Activated B cell treated with CpG ODN at 0.5 μM for 24 hours (primary cell): Measurements from ENCODE around the gene SMARCB1. TPM values are rescaled to one million over a fixed set of nuclear protein-coding genes. Genes with fewer than 3 reads are reported as not detected.

Source experiments
- ATAC-seq: fragments of 200-7000 bp; cut with Tn5 transposase; one replicate; pipeline ENCODE4 v1.10.0; 2021; ENCODE audit warnings: low read depth, mild to moderate bottlenecking, moderate library complexity
- CTCF ChIA-PET: fragments of 350-600 bp; sonication (Branson Sonifier 250); formaldehyde crosslinking; loops from one replicate; lab custom pipeline; 2021; ENCODE audit warnings: antibody characterized with exemption; lab: Charles Lee
- POLR2A ChIA-PET: fragments of 350-600 bp; sonication (Branson Sonifier 250); formaldehyde crosslinking; loops from one replicate; lab custom pipeline; 2021; ENCODE audit warnings: antibody characterized with exemption; lab: Charles Lee
- DNase-seq: peaks from one replicate; pipeline ENCODE4 v3.0.0; 2022
- H3K27ac Mint-ChIP-seq: one replicate; pipeline ENCODE4 v1.8.0; 2020; ENCODE audit warnings: mixed read lengths
- H3K27me3 Mint-ChIP-seq: one replicate; pipeline ENCODE4 v1.8.0; 2021; ENCODE audit warnings: mixed read lengths
- H3K36me3 Mint-ChIP-seq: one replicate; pipeline ENCODE4 v1.8.0; 2021; ENCODE audit warnings: low read depth, mixed read lengths
- H3K4me1 Mint-ChIP-seq: one replicate; pipeline ENCODE4 v1.8.0; 2021; ENCODE audit warnings: mixed read lengths
- H3K4me3 Mint-ChIP-seq: one replicate; pipeline ENCODE4 v1.8.0; 2020; ENCODE audit warnings: mild to moderate bottlenecking, mixed read lengths
- H3K9me3 Mint-ChIP-seq: one replicate; pipeline ENCODE4 v1.8.0; 2020; ENCODE audit warnings: mixed read lengths
- CTCF ChIP-seq: fragments of 200-600 bp; IDR thresholded peaks from one replicate; pipeline ENCODE4 v1.8.0; 2022; ENCODE audit warnings: antibody characterized with exemption, mild to moderate bottlenecking
- intact Hi-C: fragments of 100-400 bp; cut with micrococcal nuclease; formaldehyde crosslinking; loops from one replicate; pipeline ENCODE4 v1.15.1; 2024
- total RNA-seq: library from RNA; stranded (reverse); gene quantifications from 2 replicates; pipeline ENCODE4 v1.2.3, GENCODE V29; 2022

Gene SMARCB1
- total RNA-seq, 1 donor from 2014 or later, result 161 TPM

GRCh38 chr22:23820748-23821211 lies 34.0 kb downstream of the SMARCB1 start:
- ChIA-PET CTCF (interaction anchor here (0.5 kb wide), 1 partner anchor 52 kb away, joined by 3 read pairs; no protein-coding TSS in a partner anchor), POLR2A (interaction anchor here (0.8 to 1.7 kb wide), 5 partner anchors 9 to 74 kb away, joined by 3 to 5 read pairs (median 4); partner anchors contain the start of genes DERL3, MIF and SLC2A11)
- Mint-ChIP-seq H3K27me3 (no peaks in the 10 kb centered on the region), H3K4me3 (peak overlapping the region; percentile 58), H3K27ac (peak overlapping the region; percentile 83), H3K4me1 (peaks cover 59% of the 10 kb centered on the region), H3K9me3 (no peaks in the 10 kb centered on the region), H3K36me3 (peaks cover 93% of the 10 kb centered on the region)
- TF ChIP-seq CTCF, result no peak
- DNase-seq, result no peak
- ATAC-seq, result peak; percentile 49
- intact Hi-C loops, result loop anchor here (2.0 kb wide), 1 partner anchor 18 kb away; the partner anchor contains the start of gene DERL3

GRCh38 chr22:23822101-23822671 lies 35.4 kb downstream of the SMARCB1 start:
- H3K36me3 Mint-ChIP-seq, result peaks cover 92% of the 10 kb centered on the region
- H3K4me1 Mint-ChIP-seq, result peaks cover 59% of the 10 kb centered on the region
- DNase-seq (no peak), ATAC-seq (no peak)
- CTCF ChIA-PET, result no interaction called here
- no peaks in the 10 kb centered on the region for H3K9me3 Mint-ChIP-seq
- peak overlapping the region; percentile 43 for H3K27ac Mint-ChIP-seq
- intact Hi-C loops, result no loop called here
- TF ChIP-seq CTCF, result no peak
- no peak overlapping the region for H3K4me3 Mint-ChIP-seq
- POLR2A ChIA-PET, result interaction anchor here (1.0 to 1.7 kb wide), 2 partner anchors 16 to 35 kb away, joined by 3 to 4 read pairs; partner anchors contain the start of gene DERL3
- H3K27me3 Mint-ChIP-seq, result no peaks in the 10 kb centered on the region

- Mint-ChIP-seq H3K27ac (peak overlapping the region; percentile 36), H3K36me3 (peaks cover 88% of the 10 kb centered on the region), H3K4me3 (no peak overlapping the region), H3K27me3 (no peaks in the 10 kb centered on the region), H3K9me3 (no peaks in the 10 kb centered on the region), H3K4me1 (peaks cover 51% of the 10 kb centered on the region)
- POLR2A ChIA-PET, result interaction anchor here (0.6 to 1.0 kb wide), 2 partner anchors 15 to 24 kb away, joined by 3 to 7 read pairs; partner anchors contain the start of gene DERL3
- intact Hi-C loops, result no loop called here
- DNase-seq, result no peak
- ATAC-seq, result no peak
- CTCF ChIA-PET, result no interaction called here
- TF ChIP-seq CTCF, result no peak
Measured at GRCh38 chr22:23823331-23823791, 36.6 kb downstream of the SMARCB1 start.

GRCh38 chr22:23824476-23825245 lies 37.9 kb downstream of the SMARCB1 start:
- TF ChIP-seq CTCF, result no peak
- ATAC-seq, result no peak
- Mint-ChIP-seq H3K4me3 (no peak overlapping the region), H3K4me1 (peaks cover 50% of the 10 kb centered on the region), H3K27me3 (no peaks in the 10 kb centered on the region), H3K27ac (no peak overlapping the region), H3K9me3 (no peaks in the 10 kb centered on the region), H3K36me3 (peaks cover 88% of the 10 kb centered on the region)
- ChIA-PET CTCF (no interaction called here), POLR2A (no interaction called here)
- intact Hi-C loops, result no loop called here
- no peak for DNase-seq
